Measurements from ENCODE around the gene C1orf21.

Gene C1orf21

GRCh38 chr1:184433956-184434502 is 47.2 kb downstream of the C1orf21 start:
- H3K36me3 Mint-ChIP-seq (ENCODE audit: low read depth): no peaks in the 10 kb centered on the region
- H3K27ac Mint-ChIP-seq: no peak overlapping the region
- no peaks in the 10 kb centered on the region for H3K4me1 Mint-ChIP-seq (ENCODE audit: low read depth)
- no peak overlapping the region for H3K4me3 Mint-ChIP-seq
- no peaks in the 10 kb centered on the region for H3K27me3 Mint-ChIP-seq (ENCODE audit: low read depth)
- H3K9me3 Mint-ChIP-seq: no peaks in the 10 kb centered on the region

DNA sequence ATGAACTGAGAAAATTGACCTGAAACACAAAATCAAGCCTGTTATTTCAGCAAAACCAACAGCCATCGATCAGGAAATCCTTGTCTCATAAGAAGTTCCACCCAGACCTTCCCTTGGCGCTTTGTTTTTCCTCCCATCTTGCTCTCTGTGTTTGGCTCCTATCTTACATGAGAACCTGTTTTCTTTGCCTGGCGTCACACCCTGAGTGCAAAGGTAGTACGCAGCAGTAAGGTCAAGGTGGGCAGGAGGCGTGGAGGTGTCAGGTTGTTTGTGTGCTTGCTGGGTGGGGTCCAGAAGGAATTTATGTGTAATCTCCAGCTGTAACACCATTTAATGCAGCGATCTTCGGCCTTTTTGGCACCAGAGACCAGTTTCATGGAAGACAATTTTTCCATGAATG is 50.5 kb downstream of the C1orf21 start:
- H3K4me1 Mint-ChIP-seq (ENCODE audit: low read depth): no peaks in the 10 kb centered on the region
- H3K9me3 Mint-ChIP-seq: no peaks in the 10 kb centered on the region
- no peak overlapping the region for H3K4me3 Mint-ChIP-seq
- no peak overlapping the region for H3K27ac Mint-ChIP-seq
- H3K27me3 Mint-ChIP-seq (ENCODE audit: low read depth): no peaks in the 10 kb centered on the region
- H3K36me3 Mint-ChIP-seq (ENCODE audit: low read depth): no peaks in the 10 kb centered on the region

- Mint-ChIP-seq H3K27me3 (ENCODE audit: low read depth) (no peaks in the 10 kb centered on the region), H3K4me1 (ENCODE audit: low read depth) (no peaks in the 10 kb centered on the region), H3K9me3 (no peaks in the 10 kb centered on the region), H3K4me3 (no peak overlapping the region), H3K36me3 (ENCODE audit: low read depth) (no peaks in the 10 kb centered on the region), H3K27ac (no peak overlapping the region)
These were observed 51.5 kb downstream of the C1orf21 start for GRCh38 chr1:184438363-184438762.

DNA sequence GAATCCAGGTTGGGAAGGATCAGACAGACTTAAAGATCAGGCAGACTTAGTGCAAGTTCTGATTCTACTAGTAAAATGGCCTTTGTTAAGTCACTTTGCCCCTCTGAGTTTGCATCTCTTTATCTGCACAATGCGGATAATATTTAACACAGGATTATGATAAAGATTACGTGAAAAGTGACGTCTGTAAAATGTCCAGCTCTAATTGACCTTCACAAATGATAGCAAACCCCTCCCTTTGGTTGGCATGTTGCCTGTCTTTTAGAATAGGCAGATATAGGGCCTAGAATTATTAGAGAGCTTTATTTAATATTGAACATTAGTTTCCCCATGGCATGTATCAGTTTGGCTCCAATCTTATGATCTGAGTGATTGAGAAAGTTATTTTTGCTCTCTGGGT is 55.4 kb downstream of the C1orf21 start:
- H3K27me3 Mint-ChIP-seq (ENCODE audit: low read depth): no peaks in the 10 kb centered on the region

GRCh38 chr1:184443201-184443600 is 56.4 kb downstream of the C1orf21 start:
- Mint-ChIP-seq H3K27me3 (ENCODE audit: low read depth) (no peaks in the 10 kb centered on the region), H3K4me3 (no peak overlapping the region), H3K27ac (no peak overlapping the region), H3K36me3 (ENCODE audit: low read depth) (no peaks in the 10 kb centered on the region), H3K4me1 (ENCODE audit: low read depth) (no peaks in the 10 kb centered on the region), H3K9me3 (no peaks in the 10 kb centered on the region)

More for the DNA sequence above, 55.4 kb downstream of the C1orf21 start:
- Mint-ChIP-seq H3K4me1 (ENCODE audit: low read depth) (no peaks in the 10 kb centered on the region), H3K4me3 (no peak overlapping the region), H3K27ac (no peak overlapping the region), H3K36me3 (ENCODE audit: low read depth) (no peaks in the 10 kb centered on the region), H3K9me3 (no peaks in the 10 kb centered on the region)

DNA sequence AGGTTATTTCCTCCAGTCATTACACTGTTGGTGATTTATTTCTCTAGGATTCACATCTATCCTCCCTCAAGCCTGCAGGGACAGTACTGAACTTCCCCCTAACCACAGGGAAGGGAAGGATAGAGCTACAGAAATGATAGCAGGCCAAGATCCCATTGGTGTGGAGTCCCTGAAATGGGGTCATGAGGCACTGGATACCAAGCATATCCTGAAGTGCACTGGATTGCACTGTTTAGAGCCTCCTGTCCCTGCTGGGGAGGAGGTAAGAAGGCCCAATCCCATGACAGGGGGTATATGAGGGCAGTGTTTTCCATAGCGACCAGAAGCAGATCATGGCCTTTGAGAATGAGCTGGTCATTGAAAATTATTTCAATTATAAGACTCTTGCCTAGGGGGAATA is 56.8 kb downstream of the C1orf21 start:
- Mint-ChIP-seq H3K4me3 (no peak overlapping the region), H3K36me3 (ENCODE audit: low read depth) (no peaks in the 10 kb centered on the region), H3K27me3 (ENCODE audit: low read depth) (no peaks in the 10 kb centered on the region), H3K27ac (no peak overlapping the region), H3K9me3 (no peaks in the 10 kb centered on the region), H3K4me1 (ENCODE audit: low read depth) (no peaks in the 10 kb centered on the region)

DNA sequence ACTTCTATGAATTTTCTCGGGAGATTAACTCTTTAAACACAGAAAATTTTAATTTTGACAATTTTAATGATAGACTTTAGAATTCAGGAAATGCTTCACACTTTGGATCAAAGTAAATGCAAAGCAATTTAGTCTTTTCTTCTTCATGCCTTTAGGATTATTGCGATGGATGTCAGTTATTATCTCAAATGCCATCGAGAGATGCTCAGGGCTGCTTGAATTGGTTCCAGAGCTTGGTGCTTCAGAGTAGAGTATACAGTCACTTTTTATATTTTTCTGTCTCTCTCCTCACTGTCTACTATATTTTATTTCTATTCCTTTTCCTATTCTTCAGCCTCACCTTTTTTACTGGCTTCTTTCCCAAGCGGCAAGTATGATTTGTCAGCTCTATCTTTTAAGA is 59.2 kb downstream of the C1orf21 start:
- no peaks in the 10 kb centered on the region for H3K27me3 Mint-ChIP-seq (ENCODE audit: low read depth)
- H3K9me3 Mint-ChIP-seq: no peaks in the 10 kb centered on the region
- H3K27ac Mint-ChIP-seq: no peak overlapping the region
- no peaks in the 10 kb centered on the region for H3K36me3 Mint-ChIP-seq (ENCODE audit: low read depth)
- H3K4me3 Mint-ChIP-seq: no peak overlapping the region
- H3K4me1 Mint-ChIP-seq (ENCODE audit: low read depth): no peaks in the 10 kb centered on the region

DNA sequence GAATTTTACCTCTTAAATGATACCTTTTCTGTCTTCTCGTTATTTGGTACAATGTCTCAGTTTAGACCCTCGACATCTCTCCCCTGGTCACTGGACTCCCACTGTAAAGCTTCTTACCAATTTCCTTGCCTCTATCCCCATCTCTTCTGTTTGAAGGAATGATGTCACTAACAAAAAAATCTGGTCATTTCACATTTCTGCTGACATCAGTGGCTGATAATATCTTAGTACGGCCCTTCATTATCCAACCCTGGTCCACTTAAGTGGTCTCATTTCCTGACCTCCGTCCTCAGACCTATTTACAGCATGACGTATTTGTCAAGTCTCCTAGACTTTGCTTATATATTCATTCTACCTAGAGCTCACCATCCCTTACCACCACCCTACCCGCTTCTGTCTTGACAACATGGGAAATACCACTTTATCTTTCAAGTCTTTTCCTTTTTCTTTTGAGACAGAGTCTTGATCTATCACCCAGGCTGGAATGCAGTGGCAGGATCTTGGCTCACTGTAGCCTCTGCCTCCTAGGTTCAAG is 60.9 kb downstream of the C1orf21 start:
- H3K27ac Mint-ChIP-seq: no peak overlapping the region
- no peak overlapping the region for H3K4me3 Mint-ChIP-seq
- H3K36me3 Mint-ChIP-seq (ENCODE audit: low read depth): no peaks in the 10 kb centered on the region
- H3K4me1 Mint-ChIP-seq (ENCODE audit: low read depth): no peaks in the 10 kb centered on the region
- H3K27me3 Mint-ChIP-seq (ENCODE audit: low read depth): no peaks in the 10 kb centered on the region
- no peaks in the 10 kb centered on the region for H3K9me3 Mint-ChIP-seq

- no peaks in the 10 kb centered on the region for H3K4me1 Mint-ChIP-seq (ENCODE audit: low read depth)
- no peaks in the 10 kb centered on the region for H3K9me3 Mint-ChIP-seq
- H3K4me3 Mint-ChIP-seq: no peak overlapping the region
- no peak overlapping the region for H3K27ac Mint-ChIP-seq
- no peaks in the 10 kb centered on the region for H3K27me3 Mint-ChIP-seq (ENCODE audit: low read depth)
- H3K36me3 Mint-ChIP-seq (ENCODE audit: low read depth): no peaks in the 10 kb centered on the region
These were observed 63.1 kb downstream of the C1orf21 start for GRCh38 chr1:184449916-184450315.

GRCh38 chr1:184455786-184456185 is 69.0 kb downstream of the C1orf21 start:
- Mint-ChIP-seq H3K4me3 (no peak overlapping the region), H3K27ac (no peak overlapping the region), H3K36me3 (ENCODE audit: low read depth) (no peaks in the 10 kb centered on the region)

DNA sequence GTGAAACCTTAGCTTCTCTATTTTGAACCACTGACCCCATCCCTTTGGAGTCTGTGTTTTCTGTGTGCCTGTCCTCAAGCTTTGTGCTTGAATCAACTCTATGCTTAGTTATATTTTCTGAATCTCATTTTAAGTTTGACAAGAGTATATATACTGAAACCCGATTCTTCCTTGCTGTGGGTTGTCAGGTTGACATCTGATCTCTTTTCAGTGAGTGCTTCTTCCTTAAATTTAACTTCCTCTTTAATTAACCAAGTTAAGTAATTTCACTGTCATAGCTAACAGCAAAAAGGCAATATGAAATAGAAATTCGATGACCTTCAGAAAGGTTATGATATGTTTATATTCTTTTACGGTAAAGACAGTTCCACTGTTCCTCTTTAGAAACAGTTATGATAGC is 69.4 kb downstream of the C1orf21 start:
- peaks cover 3% of the 10 kb centered on the region for H3K27me3 Mint-ChIP-seq (ENCODE audit: low read depth)
- no peak overlapping the region for H3K27ac Mint-ChIP-seq
- no peak overlapping the region for H3K4me3 Mint-ChIP-seq
- no peaks in the 10 kb centered on the region for H3K36me3 Mint-ChIP-seq (ENCODE audit: low read depth)
- H3K4me1 Mint-ChIP-seq (ENCODE audit: low read depth): no peaks in the 10 kb centered on the region
- H3K9me3 Mint-ChIP-seq: no peaks in the 10 kb centered on the region

More at GRCh38 chr1:184455786-184456185, 69.0 kb downstream of the C1orf21 start:
- Mint-ChIP-seq H3K4me1 (ENCODE audit: low read depth) (no peaks in the 10 kb centered on the region), H3K9me3 (no peaks in the 10 kb centered on the region), H3K27me3 (ENCODE audit: low read depth) (peaks cover 3% of the 10 kb centered on the region)

DNA sequence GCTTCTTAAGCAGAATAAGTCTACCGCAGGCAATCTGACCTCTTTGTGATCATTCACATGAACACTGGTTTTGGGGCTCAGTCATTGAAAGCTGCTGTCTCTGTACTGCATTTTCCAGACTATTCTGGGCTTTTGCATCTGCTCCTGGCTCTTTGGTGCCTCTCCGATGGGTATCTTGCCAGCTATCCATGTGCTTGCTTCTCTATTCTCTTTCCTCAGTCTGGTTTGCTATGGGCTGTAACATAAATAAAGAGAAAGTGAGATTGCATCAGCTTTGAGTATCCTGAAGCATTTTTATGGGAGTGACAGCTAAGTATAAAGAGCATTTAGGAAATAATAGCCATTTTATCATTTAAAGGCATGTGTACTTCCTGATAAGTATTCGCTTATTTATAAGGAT is 70.7 kb downstream of the C1orf21 start:
- Mint-ChIP-seq H3K4me1 (ENCODE audit: low read depth) (no peaks in the 10 kb centered on the region), H3K27ac (no peak overlapping the region)

GRCh38 chr1:184461321-184461720 is 74.5 kb downstream of the C1orf21 start:
- H3K36me3 Mint-ChIP-seq (ENCODE audit: low read depth): no peaks in the 10 kb centered on the region

More for the DNA sequence above, 70.7 kb downstream of the C1orf21 start:
- Mint-ChIP-seq H3K4me3 (no peak overlapping the region), H3K9me3 (no peaks in the 10 kb centered on the region), H3K27me3 (ENCODE audit: low read depth) (peaks cover 3% of the 10 kb centered on the region), H3K36me3 (ENCODE audit: low read depth) (no peaks in the 10 kb centered on the region)

DNA sequence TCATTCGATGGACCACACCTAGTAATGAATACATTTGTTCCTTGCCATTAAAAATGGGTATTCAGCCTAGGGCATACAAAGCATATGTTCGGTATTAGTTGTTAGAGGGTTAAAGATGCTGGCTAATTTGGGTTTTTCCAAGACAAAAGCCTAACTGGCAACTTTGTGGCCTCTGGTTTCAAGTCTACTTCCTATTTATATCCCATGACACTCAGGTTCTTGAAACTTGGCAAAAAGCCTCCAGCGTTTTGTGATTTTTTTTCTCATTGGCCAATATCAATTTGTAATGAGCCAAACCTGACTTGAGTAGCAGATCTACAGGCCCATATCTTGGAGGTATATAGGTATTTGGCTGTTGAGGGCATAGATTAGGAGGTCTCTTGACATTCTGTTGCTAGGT is 75.3 kb downstream of the C1orf21 start:
- H3K4me1 Mint-ChIP-seq (ENCODE audit: low read depth): no peaks in the 10 kb centered on the region
- peaks cover 4% of the 10 kb centered on the region for H3K27me3 Mint-ChIP-seq (ENCODE audit: low read depth)
- H3K9me3 Mint-ChIP-seq: no peaks in the 10 kb centered on the region
- no peaks in the 10 kb centered on the region for H3K36me3 Mint-ChIP-seq (ENCODE audit: low read depth)
- H3K27ac Mint-ChIP-seq: no peak overlapping the region
- no peak overlapping the region for H3K4me3 Mint-ChIP-seq

More at GRCh38 chr1:184461321-184461720, 74.5 kb downstream of the C1orf21 start:
- Mint-ChIP-seq H3K4me3 (no peak overlapping the region), H3K4me1 (ENCODE audit: low read depth) (no peaks in the 10 kb centered on the region), H3K27me3 (ENCODE audit: low read depth) (peaks cover 7% of the 10 kb centered on the region), H3K27ac (no peak overlapping the region), H3K9me3 (no peaks in the 10 kb centered on the region)

DNA sequence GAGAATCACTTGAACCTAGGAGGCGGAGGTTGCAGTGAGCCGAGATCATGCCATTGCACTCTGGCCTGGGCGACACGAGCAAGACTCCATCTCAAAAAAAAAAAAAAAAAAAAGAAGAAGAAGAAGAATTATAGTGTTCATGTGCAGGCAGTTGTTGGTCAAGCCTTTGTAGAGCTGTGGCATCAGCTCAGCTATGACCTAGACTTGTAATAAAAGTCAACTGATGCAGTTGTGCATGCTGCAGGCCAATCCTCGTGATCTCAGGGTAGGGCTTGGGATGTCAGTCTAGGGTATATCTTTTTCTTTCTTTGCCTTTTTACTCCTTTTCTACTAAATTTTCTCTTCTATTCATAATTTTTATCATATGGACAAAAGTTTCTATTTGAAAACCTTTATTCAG is 76.2 kb downstream of the C1orf21 start:
- H3K27ac Mint-ChIP-seq: no peak overlapping the region
- peaks cover 4% of the 10 kb centered on the region for H3K27me3 Mint-ChIP-seq (ENCODE audit: low read depth)
- H3K36me3 Mint-ChIP-seq (ENCODE audit: low read depth): no peaks in the 10 kb centered on the region
- H3K4me1 Mint-ChIP-seq (ENCODE audit: low read depth): no peaks in the 10 kb centered on the region
- H3K4me3 Mint-ChIP-seq: no peak overlapping the region
- no peaks in the 10 kb centered on the region for H3K9me3 Mint-ChIP-seq

GRCh38 chr1:184463680-184464079 is 76.9 kb downstream of the C1orf21 start:
- Mint-ChIP-seq H3K36me3 (ENCODE audit: low read depth) (no peaks in the 10 kb centered on the region), H3K4me1 (ENCODE audit: low read depth) (no peaks in the 10 kb centered on the region), H3K9me3 (no peaks in the 10 kb centered on the region), H3K27me3 (ENCODE audit: low read depth) (peaks cover 4% of the 10 kb centered on the region), H3K4me3 (no peak overlapping the region), H3K27ac (no peak overlapping the region)

Measured in T-helper 1 cell treated with Interleukin-12 subunit alpha and Interleukin-12 subunit beta and Interleukin-4 antibody, amounts not matched to agents 30 μg/mL and 1 μg/mL, for 36 hours (primary cell).